Keratinocyte (primary cell): Measurements from ENCODE around the gene KMT2C. TPM values are rescaled to one million over a fixed set of nuclear protein-coding genes. Genes with fewer than 3 reads are reported as not detected.

Experiments used
- DNase-seq: peaks from one replicate; pipeline ENCODE4 v3.0.0-alpha.2; 2011; ENCODE audit warnings: low read depth, missing footprints, low spot score
- FAIRE-seq: peaks from 2 replicates; lab custom pipeline; 2011; peaks lifted over from hg19 to GRCh38; lab: Jason Lieb, UNC
- H2AFZ ChIP-seq: 2 replicates; pipeline ENCODE4 v1.6.0; 2012; ENCODE audit warnings: low read length, control low read depth, inconsistent platforms; ENCODE audit not compliant: control insufficient read depth
- H3K27ac ChIP-seq: 2 replicates; pipeline ENCODE4 v1.5.1; 2011; ENCODE audit warnings: low read length; ENCODE audit not compliant: control insufficient read depth, insufficient read depth
- H3K27me3 ChIP-seq: 3 replicates; pipeline ENCODE4 v1.6.0; 2011; ENCODE audit warnings: low read length; ENCODE audit not compliant: control insufficient read depth, insufficient read depth; ENCODE audit errors: extremely low read depth
- H3K36me3 ChIP-seq, 2 experiments: 2 replicates in 1 of 2; 3 replicates in 1 of 2; pipeline ENCODE4 v1.5.1; 2011; ENCODE audit warnings: low read length in 2 of 2, mild to moderate bottlenecking in 1 of 2; ENCODE audit not compliant: control insufficient read depth in 2 of 2, insufficient read depth in 2 of 2; ENCODE audit errors: extremely low read depth in 1 of 2
- H3K4me1 ChIP-seq: 3 replicates; pipeline ENCODE4 v1.5.1; 2011; ENCODE audit warnings: low read length; ENCODE audit not compliant: control insufficient read depth, insufficient read depth; ENCODE audit errors: extremely low read depth
- H3K4me2 ChIP-seq: 3 replicates; pipeline ENCODE4 v1.6.0; 2011; ENCODE audit warnings: low read depth, low read length; ENCODE audit not compliant: control insufficient read depth, insufficient read depth; ENCODE audit errors: extremely low read depth
- H3K4me3 ChIP-seq, 3 experiments: fragments of 200-600 bp in 1 of 3; sonication (generic) in 1 of 3; 2 replicates in 2 of 3; 3 replicates in 1 of 3; pipeline ENCODE4 v1.5.1; 2011 to 2016; ENCODE audit warnings: low read length in 3 of 3, mild to moderate bottlenecking in 3 of 3, control low read depth in 2 of 3, inconsistent platforms in 1 of 3, low read depth in 1 of 3, mixed read lengths in 1 of 3, mixed run types in 1 of 3, moderate library complexity in 1 of 3; ENCODE audit not compliant: control insufficient read depth in 2 of 3, insufficient read depth in 2 of 3; ENCODE audit errors: extremely low read depth in 1 of 3
- H3K79me2 ChIP-seq: 2 replicates; pipeline ENCODE4 v1.6.0; 2012; ENCODE audit warnings: low read length; ENCODE audit not compliant: control insufficient read depth, insufficient read depth
- H3K9ac ChIP-seq: 3 replicates; pipeline ENCODE4 v1.6.0; 2011; ENCODE audit warnings: low read length; ENCODE audit not compliant: control insufficient read depth, insufficient read depth; ENCODE audit errors: extremely low read depth
- H3K9me1 ChIP-seq: 3 replicates; pipeline ENCODE4 v1.6.0; 2011; ENCODE audit warnings: low read length; ENCODE audit not compliant: control insufficient read depth, insufficient read depth; ENCODE audit errors: extremely low read depth
- H3K9me3 ChIP-seq: 2 replicates; pipeline ENCODE4 v1.5.1; 2012; ENCODE audit warnings: low read depth, low read length; ENCODE audit not compliant: control insufficient read depth
- H4K20me1 ChIP-seq: 3 replicates; pipeline ENCODE4 v1.6.0; 2011; ENCODE audit warnings: low read length; ENCODE audit not compliant: control insufficient read depth, insufficient read depth; ENCODE audit errors: extremely low read depth
- CTCF ChIP-seq, 3 experiments: IDR thresholded peaks in 1 of 3; conservative IDR thresholded peaks in 1 of 3; optimal IDR thresholded peaks in 1 of 3; 2 replicates in 2 of 3; 3 replicates in 1 of 3; pipeline versions ENCODE3 to v1.5.1; 2011; ENCODE audit warnings: low read length in 3 of 3, mild to moderate bottlenecking in 3 of 3, moderate library complexity in 2 of 3, control low read depth in 1 of 3, inconsistent platforms in 1 of 3; ENCODE audit not compliant: insufficient read depth in 2 of 3; ENCODE audit errors: extremely low read depth in 1 of 3
- EZH2 ChIP-seq: IDR thresholded peaks from one replicate; pipeline ENCODE4 v1.6.1; 2012; ENCODE audit warnings: inconsistent platforms, mild to moderate bottlenecking, low read length, moderate library complexity
- dilution Hi-C: fragments of 300-500 bp; cut with MboI; formaldehyde crosslinking; loops from one replicate; pipeline ENCODE4 v1.7.0; 2020; ENCODE audit warnings: low sequenced_read_pairs; ENCODE audit not compliant: extremely low pct_ligation_motif_present
- polyA plus RNA-seq, 5 experiments: library from polyadenylated mRNA; depleted of rRNA in 3 of 5; stranded (reverse) in 3 of 5; stranded (forward) in 1 of 5; unstranded in 1 of 5; fragments of >200 nt; gene quantifications; 1 replicate in 1 of 5; 2 replicates in 3 of 5; 3 replicates in 1 of 5; pipeline versions ENCODE4 v1.2.1 to v1.2.3, GENCODE V29; 2011 to 2012; ENCODE audit warnings: missing spikeins in 2 of 5, low read depth in 1 of 5, low replicate concordance in 1 of 5

Gene KMT2C
- polyA plus RNA-seq, 1 donor (not counting 4 experiments of a cell fraction or from before 2014, with no cell fraction given) = 8.5 TPM

GRCh38 chr7:152341914-152342236 is 93.9 kb downstream of the KMT2C start:
- Histone ChIP-seq H2AFZ (no peak overlapping the region), H3K9ac (no peak overlapping the region), H3K27ac (no peak overlapping the region), H3K4me2 (no peak overlapping the region), H4K20me1 (no peaks in the 10 kb centered on the region), H3K27me3 (no peaks in the 10 kb centered on the region), H3K4me3 (no peak overlapping the region), H3K79me2 (peaks cover 37% of the 10 kb centered on the region), H3K9me3 (no peaks in the 10 kb centered on the region), H3K36me3 (peaks cover 0 to 1% of the 10 kb centered on the region in 2 experiments), H3K4me1 (no peaks in the 10 kb centered on the region), H3K9me1 (no peaks in the 10 kb centered on the region)
- dilution Hi-C loops = no loop called here
- TF ChIP-seq CTCF (optimal IDR thresholded peaks at IDR 0.05 in 1 of 3, IDR thresholded peaks at IDR 0.05 in 1 of 3, conservative IDR thresholded peaks at IDR 0.05 in 1 of 3; ENCODE audit: extremely low read depth in 1 of 3, insufficient read depth in 2 of 3, low read length in 3 of 3) (no peak), EZH2 (no peak)
- FAIRE-seq = no peak
- DNase-seq = no peak

GRCh38 chr7:152341039-152341913 is 94.5 kb downstream of the KMT2C start:
- Histone ChIP-seq H3K4me1 (no peaks in the 10 kb centered on the region), H3K4me3 (no peak overlapping the region), H3K9me1 (no peaks in the 10 kb centered on the region), H3K9ac (no peak overlapping the region), H3K36me3 (peaks cover 0 to 1% of the 10 kb centered on the region in 2 experiments), H3K27me3 (no peaks in the 10 kb centered on the region), H2AFZ (no peak overlapping the region), H3K4me2 (no peak overlapping the region), H3K27ac (no peak overlapping the region), H3K79me2 (peaks cover 35% of the 10 kb centered on the region), H4K20me1 (no peaks in the 10 kb centered on the region), H3K9me3 (no peaks in the 10 kb centered on the region)
- dilution Hi-C loops = no loop called here
- TF ChIP-seq EZH2 = no peak
- TF ChIP-seq CTCF (optimal IDR thresholded peaks at IDR 0.05 in 1 of 3, IDR thresholded peaks at IDR 0.05 in 1 of 3, conservative IDR thresholded peaks at IDR 0.05 in 1 of 3; ENCODE audit: extremely low read depth in 1 of 3, insufficient read depth in 2 of 3, low read length in 3 of 3) = peak in 2 of 3 experiments; percentile 30 to 67
- FAIRE-seq (peak; percentile 44), DNase-seq (no peak)
